OCI-LY7 (cell line): ENCODE results near the gene ZNF836. TPM values are rescaled to one million over a fixed set of nuclear protein-coding genes. Genes with fewer than 3 reads are reported as not detected.

Source experiments
- BruUV-seq: library from RNA; stranded (reverse); fragments of 400-500 nt; replicated peaks from 2 replicates; lab custom pipeline; 2021; lab: Mats Ljungman, UMichigan
- CTCF ChIA-PET: fragments of 300-600 bp; sonication (Branson Sonifier 250); formaldehyde crosslinking; loops from one replicate; lab custom pipeline; 2022; ENCODE audit warnings: antibody characterized with exemption; ENCODE audit not compliant: unreplicated experiment; lab: Charles Lee
- POLR2A ChIA-PET: fragments of 300-600 bp; sonication (Branson Sonifier 250); formaldehyde crosslinking; loops from one replicate; lab custom pipeline; 2022; ENCODE audit warnings: antibody characterized with exemption; lab: Charles Lee
- DNase-seq: peaks from one replicate; pipeline ENCODE4 v3.0.0-alpha.2; 2015; ENCODE audit warnings: low spot score
- H2AFZ ChIP-seq: fragments of 200-600 bp; sonication (generic), shearing (Covaris generic); 2 replicates; pipeline ENCODE4 v1.6.1; 2014; ENCODE audit warnings: mild to moderate bottlenecking, antibody characterized with exemption, low read length, moderate library complexity
- H3K27ac ChIP-seq: fragments of 200-600 bp; sonication (generic); 2 replicates; pipeline ENCODE4 v1.5.1; 2014; ENCODE audit warnings: mixed run types, low read depth, mild to moderate bottlenecking, moderate library complexity, low read length, inconsistent platforms; ENCODE audit not compliant: poor library complexity, severe bottlenecking
- H3K36me3 ChIP-seq: fragments of 200-600 bp; sonication (generic); 2 replicates; pipeline ENCODE4 v1.6.1; 2014; ENCODE audit warnings: mild to moderate bottlenecking, antibody characterized with exemption, low read length, moderate library complexity, mixed read lengths; ENCODE audit not compliant: insufficient read depth
- H3K4me1 ChIP-seq: fragments of 200-600 bp; sonication (generic); 2 replicates; pipeline ENCODE4 v1.5.1; 2014; ENCODE audit warnings: mild to moderate bottlenecking, low read length; ENCODE audit not compliant: insufficient read depth, poor library complexity, severe bottlenecking
- H3K4me2 ChIP-seq: fragments of 200-600 bp; sonication (generic); 2 replicates; pipeline ENCODE4 v1.6.1; 2014; ENCODE audit warnings: mild to moderate bottlenecking, low read length
- H3K4me3 ChIP-seq: fragments of 200-600 bp; sonication (generic); 2 replicates; pipeline ENCODE4 v1.5.1; 2014; ENCODE audit warnings: mild to moderate bottlenecking, low read depth, low read length; ENCODE audit not compliant: poor library complexity, severe bottlenecking
- H3K79me2 ChIP-seq: fragments of 200-600 bp; sonication (generic); 2 replicates; pipeline ENCODE4 v1.6.1; 2016; ENCODE audit warnings: low read depth, mild to moderate bottlenecking, low read length, moderate library complexity, mixed read lengths; ENCODE audit not compliant: insufficient read depth
- H3K9me2 ChIP-seq: fragments of 200-600 bp; sonication (generic); 2 replicates; pipeline ENCODE4 v1.6.1; 2016; ENCODE audit warnings: mild to moderate bottlenecking, low read length, mixed read lengths; ENCODE audit not compliant: insufficient read depth
- H3K9me3 ChIP-seq: fragments of 200-600 bp; sonication (generic); 2 replicates; pipeline ENCODE4 v1.6.1; 2014; ENCODE audit warnings: mild to moderate bottlenecking, mixed run types, low read length, mixed read lengths
- H4K20me1 ChIP-seq: fragments of 200-600 bp; sonication (generic); 2 replicates; pipeline ENCODE4 v1.6.1; 2014; ENCODE audit warnings: mild to moderate bottlenecking, antibody characterized with exemption, low read length, moderate library complexity, mixed read lengths; ENCODE audit not compliant: insufficient read depth
- EZH2phosphoT487 ChIP-seq: fragments of 200-600 bp; sonication (generic); IDR thresholded peaks from 2 replicates; pipeline ENCODE4 v1.6.1; 2018; ENCODE audit warnings: low read depth, borderline replicate concordance, mild to moderate bottlenecking, mixed run types, antibody characterized with exemption, low read length, moderate library complexity, mixed read lengths
- intact Hi-C: fragments of 100-400 bp; cut with micrococcal nuclease; formaldehyde crosslinking; loops from one replicate; pipeline ENCODE4 v1.10.0; 2022; ENCODE audit not compliant: unreplicated experiment
- small RNA-seq: library from RNA; depleted of rRNA; stranded (forward); fragments of <200 nt; gene quantifications from one replicate; pipeline ENCODE3, GENCODE V24; 2014
- total RNA-seq, 2 experiments: library from RNA; depleted of rRNA in 1 of 2; stranded (reverse); fragments of >200 nt in 1 of 2; shearing (Covaris generic) in 1 of 2; gene quantifications; 2 replicates each; pipeline ENCODE4 v1.2.3, GENCODE V29; 2014 to 2022
- TF ChIP-seq, protein P1 (sequence below): fragments of 200-600 bp; sonication (generic); conservative IDR thresholded peaks from 2 replicates; pipeline ENCODE4 v1.5.1; 2014; ENCODE audit warnings: mild to moderate bottlenecking, antibody characterized with exemption, low read length, moderate library complexity, mixed read lengths

Gene ZNF836
- total RNA-seq, 2 experiments from 2014 or later, result 8.0 to 14.8 TPM

DNA sequence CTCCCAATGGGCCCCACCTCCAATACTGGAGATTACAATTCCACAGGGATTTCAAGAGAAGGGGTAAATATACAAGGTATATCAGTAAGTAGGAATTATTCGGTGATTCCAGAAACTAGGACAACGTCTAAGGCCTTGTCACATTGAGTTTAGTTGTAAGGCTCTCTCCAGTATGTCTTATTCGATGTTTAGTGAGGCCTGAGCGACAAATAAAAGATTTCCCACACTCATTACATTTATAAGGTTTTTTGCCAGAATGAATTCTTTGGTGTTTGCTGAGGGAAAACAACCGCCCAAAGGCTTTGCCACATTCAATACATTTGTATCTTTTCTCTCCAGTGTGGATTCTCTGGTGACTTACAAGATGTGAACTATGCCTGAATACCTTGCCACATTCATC, 56.7 kb downstream of the ZNF836 start:
- no TSS peak for BruUV-seq
- POLR2A ChIA-PET, result no interaction called here

DNA sequence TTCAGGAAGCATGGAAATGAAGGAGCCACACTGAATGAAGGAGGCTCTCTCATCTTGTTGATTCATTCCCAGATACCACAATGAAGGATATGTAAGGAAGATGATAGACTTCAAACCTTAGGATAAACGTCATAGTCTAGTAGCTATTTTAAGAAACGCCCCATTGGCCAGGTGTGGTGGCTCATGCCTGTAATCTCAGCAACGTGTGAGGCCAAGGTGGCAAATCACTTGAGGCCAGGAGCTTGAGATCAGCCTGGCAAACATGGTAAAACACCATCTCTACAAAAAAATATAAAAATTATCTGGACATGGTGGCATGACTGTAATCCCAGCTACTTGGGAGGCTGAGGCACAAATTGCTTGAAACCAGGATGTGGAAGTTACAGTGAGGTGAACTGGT, 58.8 kb downstream of the ZNF836 start:
- Histone ChIP-seq H3K9me3 (peaks cover 59% of the 10 kb centered on the region), H3K36me3 (peaks cover 34% of the 10 kb centered on the region), H2AFZ (no peak overlapping the region), H4K20me1 (no peaks in the 10 kb centered on the region), H3K4me2 (no peak overlapping the region), H3K27ac (no peak overlapping the region), H3K9me2 (no peaks in the 10 kb centered on the region), H3K4me3 (no peak overlapping the region), H3K4me1 (no peaks in the 10 kb centered on the region), H3K79me2 (no peaks in the 10 kb centered on the region)
- intact Hi-C loops, result no loop called here
- ChIA-PET CTCF (no interaction called here), POLR2A (no interaction called here)
- DNase-seq, result no peak
- no TSS peak for BruUV-seq
- TF ChIP-seq, protein P1, sequence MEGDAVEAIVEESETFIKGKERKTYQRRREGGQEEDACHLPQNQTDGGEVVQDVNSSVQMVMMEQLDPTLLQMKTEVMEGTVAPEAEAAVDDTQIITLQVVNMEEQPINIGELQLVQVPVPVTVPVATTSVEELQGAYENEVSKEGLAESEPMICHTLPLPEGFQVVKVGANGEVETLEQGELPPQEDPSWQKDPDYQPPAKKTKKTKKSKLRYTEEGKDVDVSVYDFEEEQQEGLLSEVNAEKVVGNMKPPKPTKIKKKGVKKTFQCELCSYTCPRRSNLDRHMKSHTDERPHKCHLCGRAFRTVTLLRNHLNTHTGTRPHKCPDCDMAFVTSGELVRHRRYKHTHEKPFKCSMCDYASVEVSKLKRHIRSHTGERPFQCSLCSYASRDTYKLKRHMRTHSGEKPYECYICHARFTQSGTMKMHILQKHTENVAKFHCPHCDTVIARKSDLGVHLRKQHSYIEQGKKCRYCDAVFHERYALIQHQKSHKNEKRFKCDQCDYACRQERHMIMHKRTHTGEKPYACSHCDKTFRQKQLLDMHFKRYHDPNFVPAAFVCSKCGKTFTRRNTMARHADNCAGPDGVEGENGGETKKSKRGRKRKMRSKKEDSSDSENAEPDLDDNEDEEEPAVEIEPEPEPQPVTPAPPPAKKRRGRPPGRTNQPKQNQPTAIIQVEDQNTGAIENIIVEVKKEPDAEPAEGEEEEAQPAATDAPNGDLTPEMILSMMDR, result no peak

More for the DNA sequence above, 56.7 kb downstream of the ZNF836 start:
- Histone ChIP-seq H3K9me3 (peaks cover 79% of the 10 kb centered on the region), H3K9me2 (no peaks in the 10 kb centered on the region), H3K4me2 (no peak overlapping the region), H3K27ac (no peak overlapping the region), H3K4me3 (no peak overlapping the region), H3K36me3 (peaks cover 55% of the 10 kb centered on the region), H2AFZ (no peak overlapping the region), H3K79me2 (no peaks in the 10 kb centered on the region), H3K4me1 (no peaks in the 10 kb centered on the region), H4K20me1 (no peaks in the 10 kb centered on the region)
- CTCF ChIA-PET, result no interaction called here
- DNase-seq, result no peak
- no peak for TF ChIP-seq EZH2phosphoT487
- TF ChIP-seq, protein P1, result no peak
- intact Hi-C loops, result no loop called here

DNA sequence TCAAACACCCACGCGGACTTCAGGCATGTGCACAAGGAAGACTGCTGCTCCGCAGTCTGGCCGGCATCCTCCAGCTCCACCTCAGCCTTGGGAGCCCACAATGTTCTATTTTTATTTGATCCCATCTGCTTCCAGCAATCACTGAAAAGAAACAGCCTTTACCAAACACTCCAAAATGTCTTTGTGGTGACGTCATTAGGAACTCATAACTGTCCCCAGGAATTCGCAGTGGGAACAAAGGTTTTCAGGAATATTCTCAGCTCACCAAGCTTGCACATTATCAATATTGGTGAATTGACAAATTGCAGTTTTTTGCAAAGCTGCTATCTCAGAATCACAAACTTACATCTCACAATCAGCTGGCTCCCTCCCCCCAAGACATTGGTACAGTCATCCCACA, 60.6 kb downstream of the ZNF836 start:
- H3K4me2 ChIP-seq, result no peak overlapping the region
- H3K9me3 ChIP-seq, result peaks cover 42% of the 10 kb centered on the region
- no peak overlapping the region for H2AFZ ChIP-seq
- ChIA-PET POLR2A (no interaction called here), CTCF (no interaction called here)
- no peak for TF ChIP-seq EZH2phosphoT487
- TF ChIP-seq, protein P1, result no peak
- no peaks in the 10 kb centered on the region for H3K9me2 ChIP-seq
- intact Hi-C loops, result no loop called here
- DNase-seq, result no peak
- H3K4me1 ChIP-seq, result no peaks in the 10 kb centered on the region
- no TSS peak for BruUV-seq
- H3K4me3 ChIP-seq, result no peak overlapping the region
- no peaks in the 10 kb centered on the region for H4K20me1 ChIP-seq
- H3K79me2 ChIP-seq, result no peaks in the 10 kb centered on the region
- peaks cover 16% of the 10 kb centered on the region for H3K36me3 ChIP-seq
- H3K27ac ChIP-seq, result no peak overlapping the region

Small RNAs within 50 kb of the gene (small RNA-seq; reads per million reads assigned to genes)
- gene RPL37P23, result not detected

Other genes starting within 250 kb of the ZNF836 start
- 4.6 and 10.0 TPM in 2 replicates for gene ZNF613, start 244.1 kb downstream of the ZNF836 start, total RNA-seq (2014; rRNA removed; shearing (Covaris generic))
- 3.9 and 4.5 TPM in 2 replicates for gene ZNF613, start 244.1 kb downstream of the ZNF836 start, total RNA-seq (2022)
- 3.1 and 5.2 TPM in 2 replicates for gene ZNF350, start 184.8 kb downstream of the ZNF836 start, total RNA-seq (2014; rRNA removed; shearing (Covaris generic))
- 4.9 and 6.2 TPM in 2 replicates for gene ZNF350, start 184.8 kb downstream of the ZNF836 start, total RNA-seq (2022)
- gene ZNF615, start 163.4 kb downstream of the ZNF836 start, total RNA-seq (2014; rRNA removed; shearing (Covaris generic)), result 0.03 TPM in 1 of 2 replicates, not detected in the other
- not detected in 2 replicates for gene ZNF615, start 163.4 kb downstream of the ZNF836 start, total RNA-seq (2022)
- gene ZNF614, start 143.2 kb downstream of the ZNF836 start, total RNA-seq (2014; rRNA removed; shearing (Covaris generic)), result 10.0 and 11.2 TPM in 2 replicates
- gene ZNF614, start 143.2 kb downstream of the ZNF836 start, total RNA-seq (2022), result 8.9 and 9.0 TPM in 2 replicates
- not detected in 2 replicates for gene ZNF432, start 122.8 kb downstream of the ZNF836 start, total RNA-seq (2014; rRNA removed; shearing (Covaris generic))
- not detected in 2 replicates for gene ZNF432, start 122.8 kb downstream of the ZNF836 start, total RNA-seq (2022)
- not detected in 2 replicates for gene ZNF841, start 75.9 kb downstream of the ZNF836 start, total RNA-seq (2014; rRNA removed; shearing (Covaris generic))
- not detected in 2 replicates for gene ZNF841, start 75.9 kb downstream of the ZNF836 start, total RNA-seq (2022)
- gene ZNF616, start 31.7 kb downstream of the ZNF836 start, total RNA-seq (2014; rRNA removed; shearing (Covaris generic)), result 3.8 and 5.2 TPM in 2 replicates
- 7.1 and 7.2 TPM in 2 replicates for gene ZNF616, start 31.7 kb downstream of the ZNF836 start, total RNA-seq (2022)
- 117 and 154 TPM in 2 replicates for gene PPP2R1A, start 18.4 kb upstream of the ZNF836 start, total RNA-seq (2014; rRNA removed; shearing (Covaris generic))
- 207 and 208 TPM in 2 replicates for gene PPP2R1A, start 18.4 kb upstream of the ZNF836 start, total RNA-seq (2022)
- gene ZNF766, start 98.0 kb upstream of the ZNF836 start, total RNA-seq (2014; rRNA removed; shearing (Covaris generic)), result 15.5 and 17.1 TPM in 2 replicates
- gene ZNF766, start 98.0 kb upstream of the ZNF836 start, total RNA-seq (2022), result 15.8 and 26.4 TPM in 2 replicates
- 9.3 and 12.0 TPM in 2 replicates for gene ZNF480, start 125.5 kb upstream of the ZNF836 start, total RNA-seq (2014; rRNA removed; shearing (Covaris generic))
- gene ZNF480, start 125.5 kb upstream of the ZNF836 start, total RNA-seq (2022), result 15.5 and 16.0 TPM in 2 replicates
- 0.13 and 0.54 TPM in 2 replicates for gene ZNF610, start 164.6 kb upstream of the ZNF836 start, total RNA-seq (2014; rRNA removed; shearing (Covaris generic))
- 2.1 and 2.6 TPM in 2 replicates for gene ZNF610, start 164.6 kb upstream of the ZNF836 start, total RNA-seq (2022)
- gene ZNF880, start 198.3 kb upstream of the ZNF836 start, total RNA-seq (2014; rRNA removed; shearing (Covaris generic)), result 0.13 TPM in 1 of 2 replicates, not detected in the other
- 1.0 and 1.2 TPM in 2 replicates for gene ZNF880, start 198.3 kb upstream of the ZNF836 start, total RNA-seq (2022)
- gene ZNF528, start 226.2 kb upstream of the ZNF836 start, total RNA-seq (2014; rRNA removed; shearing (Covaris generic)), result 0.57 TPM in 1 of 2 replicates, not detected in the other
- gene ZNF528, start 226.2 kb upstream of the ZNF836 start, total RNA-seq (2022), result 0.27 TPM in 1 of 2 replicates, not detected in the other